NCI-H1417 (cell line): Measurements from ENCODE around the gene MRPL37.
"Not testable (repeated sequence)": the region's sequence is repeated elsewhere in the genome, so short reads cannot be mapped to it uniquely, and the experiment has no call there.

Source experiments
- DNase-seq, 3 experiments: peaks; one replicate each; lab custom pipeline; 2025; lab: John Stamatoyannopoulos, UW

MRPL37 gene

DNA sequence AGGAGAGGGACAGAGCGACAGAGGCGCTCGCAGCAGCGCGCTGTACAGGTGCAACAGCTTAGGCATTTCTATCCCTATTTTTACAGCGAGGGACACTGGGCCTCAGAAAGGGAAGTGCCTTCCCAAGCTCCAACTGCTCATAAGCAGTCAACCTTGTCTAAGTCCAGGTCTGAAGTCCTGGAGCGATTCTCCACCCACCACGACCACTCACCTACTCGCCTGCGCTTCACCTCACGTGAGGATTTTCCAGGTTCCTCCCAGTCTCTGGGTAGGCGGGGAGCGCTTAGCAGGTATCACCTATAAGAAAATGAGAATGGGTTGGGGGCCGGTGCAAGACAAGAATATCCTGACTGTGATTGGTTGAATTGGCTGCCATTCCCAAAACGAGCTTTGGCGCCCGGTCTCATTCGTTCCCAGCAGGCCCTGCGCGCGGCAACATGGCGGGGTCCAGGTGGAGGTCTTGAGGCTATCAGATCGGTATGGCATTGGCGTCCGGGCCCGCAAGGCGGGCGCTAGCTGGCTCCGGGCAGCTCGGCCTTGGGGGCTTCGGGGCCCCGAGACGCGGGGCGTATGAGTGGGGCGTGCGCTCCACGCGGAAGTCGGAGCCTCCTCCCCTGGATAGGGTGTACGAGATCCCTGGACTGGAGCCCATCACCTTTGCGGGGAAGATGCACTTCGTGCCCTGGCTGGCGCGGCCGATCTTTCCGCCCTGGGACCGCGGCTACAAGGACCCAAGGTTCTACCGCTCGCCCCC is at the start of gene MRPL37, which contains the start of gene CYB5RL:
TSS of gene MRPL37 (plus strand) at position 403 of the 754 bp plus-strand sequence. CDS start at position 480, 77 bp downstream.
TSS of gene CYB5RL (minus strand) at position 266 of the 754 bp plus-strand sequence. CDS start 4,414 bp downstream, outside the sequence.
- DNase-seq = peak; percentile 96 to 98 (median 98)

DNA sequence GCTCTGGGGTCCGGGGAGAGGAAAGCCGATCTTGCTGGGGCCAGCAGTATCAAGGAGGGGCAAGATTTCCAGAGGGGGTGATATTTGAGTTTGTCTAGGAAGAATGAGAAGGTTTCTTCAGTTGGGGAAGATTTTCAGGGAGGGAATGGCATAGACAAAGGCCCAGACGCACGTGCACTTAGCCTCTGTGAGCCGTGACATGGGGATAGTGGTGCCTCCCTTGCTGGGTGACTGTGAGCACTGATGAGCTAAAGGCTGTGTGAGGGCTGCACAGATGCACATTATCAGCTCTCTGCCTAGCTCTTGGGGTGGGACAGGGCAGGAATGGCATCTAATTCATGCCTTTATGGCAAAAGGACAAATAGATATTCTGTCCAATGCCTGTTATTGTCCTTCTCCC is 49.0 kb upstream of the MRPL37 start:
- DNase-seq = no peak

DNA sequence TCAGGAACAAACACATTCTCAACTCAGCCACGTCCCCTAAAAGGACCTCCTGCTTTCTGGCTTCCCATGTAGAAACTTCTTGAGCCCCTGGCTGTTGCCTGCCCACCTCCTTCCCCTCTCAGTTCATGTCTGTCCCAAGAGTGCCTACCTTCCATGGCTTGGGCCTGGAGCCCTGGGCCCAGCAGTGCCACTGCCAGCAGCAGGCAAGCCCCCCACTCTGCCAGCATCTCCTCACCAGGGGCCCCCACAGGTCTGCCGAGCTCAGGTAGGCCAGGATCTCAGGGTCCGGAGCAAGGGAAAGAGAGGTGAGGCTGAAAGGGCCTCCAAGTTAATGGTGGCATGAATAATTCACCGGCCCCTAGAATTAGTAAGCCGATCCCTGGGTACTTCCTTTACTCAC is 47.3 kb upstream of the MRPL37 start, which contains the start of gene CDCP2:
TSS of gene CDCP2 (minus strand) at position 305 of the 400 bp plus-strand sequence. CDS start at position 227, 78 bp downstream.
- DNase-seq = no peak

DNA sequence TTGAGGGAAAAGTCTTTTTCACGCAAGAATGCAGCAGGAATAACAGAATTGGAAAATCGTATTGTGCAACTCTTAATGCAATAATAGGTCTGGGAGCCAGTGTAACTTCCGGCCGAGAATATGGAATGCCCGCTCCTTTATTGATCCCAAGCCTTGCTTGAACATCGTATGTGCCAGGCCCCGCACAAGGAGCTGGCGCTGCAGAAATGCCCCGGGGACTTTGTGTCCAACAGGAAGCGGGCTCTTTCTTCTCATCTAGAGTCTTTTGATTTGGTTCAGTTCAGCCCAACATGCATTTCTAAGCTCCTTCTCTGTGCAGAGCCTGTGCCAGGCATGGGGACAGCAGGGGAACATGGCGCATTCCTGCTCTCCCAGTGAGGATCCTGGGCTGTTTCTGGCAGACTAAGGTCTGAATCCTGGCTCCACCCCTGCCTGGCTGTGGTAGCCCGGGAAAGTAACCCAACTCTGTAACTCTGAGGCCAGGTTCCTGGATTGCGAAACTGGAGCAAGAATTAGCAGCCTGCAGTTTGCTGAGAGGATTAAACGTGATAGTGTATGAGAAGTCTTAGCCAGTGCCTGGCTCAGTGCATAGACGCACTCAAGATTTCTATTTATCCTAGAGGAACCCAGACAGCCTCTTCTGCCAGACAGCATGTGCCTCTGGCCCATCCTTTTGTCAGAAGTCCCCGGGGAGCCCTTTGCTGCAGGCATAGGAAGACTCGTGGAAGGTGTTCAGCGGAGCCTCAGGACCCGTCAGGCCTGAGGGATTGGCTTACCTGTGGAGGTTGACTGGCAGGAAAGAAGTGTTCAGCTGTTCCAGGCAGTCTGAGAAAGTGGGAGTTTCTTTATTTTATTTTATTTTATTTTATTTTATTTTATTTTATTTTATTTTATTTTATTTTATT is 46.2 kb upstream of the MRPL37 start:
- DNase-seq = peak in 1 of 3 experiments; percentile 79

DNA sequence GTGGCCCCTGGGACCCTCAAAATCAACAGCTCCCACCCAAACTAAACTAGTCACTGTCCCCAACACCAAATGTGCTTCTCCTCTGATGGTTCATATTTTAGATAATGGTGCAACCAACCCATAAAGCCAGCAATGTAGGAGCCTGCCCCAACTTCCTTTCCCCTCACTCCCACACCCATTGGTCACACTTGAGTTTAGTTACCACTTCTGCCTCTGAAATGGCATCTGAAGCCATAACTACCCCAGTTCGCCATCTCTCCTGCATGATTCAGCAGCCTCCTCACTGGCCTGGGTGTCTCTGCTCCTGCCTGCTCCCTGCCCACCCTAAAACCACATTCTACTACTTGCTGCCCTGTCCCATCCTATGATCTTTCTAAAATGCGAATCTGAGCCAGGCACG is 43.8 kb upstream of the MRPL37 start:
- no peak for DNase-seq

DNA sequence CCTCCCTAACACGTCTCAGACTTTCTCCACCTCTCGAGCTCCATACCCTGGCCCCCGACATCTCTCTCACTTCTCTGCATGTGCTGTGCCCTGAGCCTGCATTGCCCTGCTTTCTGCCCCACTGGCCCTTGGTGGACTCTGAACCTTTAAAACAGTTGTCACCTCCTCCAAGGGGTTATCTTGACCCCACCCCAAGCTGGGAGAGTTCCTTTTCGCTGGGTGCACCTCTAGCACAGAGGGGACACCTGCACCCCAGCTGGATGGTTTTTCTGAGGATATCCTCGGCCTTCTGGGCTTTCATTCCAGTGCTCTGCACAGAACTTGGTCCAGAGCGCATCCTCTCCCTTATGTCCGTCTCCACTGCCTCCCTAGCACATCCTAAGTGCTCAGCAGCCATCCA is 43.0 kb upstream of the MRPL37 start:
- no peak for DNase-seq

DNA sequence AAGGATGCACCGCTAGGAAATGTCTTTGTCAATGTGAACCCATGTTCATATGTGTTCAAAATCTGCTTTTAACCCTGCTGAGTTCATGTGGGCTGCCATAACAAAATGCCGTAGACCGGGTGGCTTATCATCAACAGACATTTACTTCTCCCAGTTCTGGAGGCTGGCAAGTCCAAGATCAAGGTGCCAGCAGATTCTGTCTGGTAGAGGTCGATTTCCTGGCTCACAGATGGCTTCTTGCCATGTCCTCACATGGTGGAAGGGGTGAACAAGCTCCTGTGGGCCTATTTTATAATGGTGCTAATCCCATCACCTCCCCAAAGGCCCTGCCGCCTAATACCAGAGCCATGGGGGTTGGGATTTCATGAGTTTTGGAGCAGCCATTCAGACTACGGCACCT is 42.6 kb upstream of the MRPL37 start:
- no peak for DNase-seq

DNA sequence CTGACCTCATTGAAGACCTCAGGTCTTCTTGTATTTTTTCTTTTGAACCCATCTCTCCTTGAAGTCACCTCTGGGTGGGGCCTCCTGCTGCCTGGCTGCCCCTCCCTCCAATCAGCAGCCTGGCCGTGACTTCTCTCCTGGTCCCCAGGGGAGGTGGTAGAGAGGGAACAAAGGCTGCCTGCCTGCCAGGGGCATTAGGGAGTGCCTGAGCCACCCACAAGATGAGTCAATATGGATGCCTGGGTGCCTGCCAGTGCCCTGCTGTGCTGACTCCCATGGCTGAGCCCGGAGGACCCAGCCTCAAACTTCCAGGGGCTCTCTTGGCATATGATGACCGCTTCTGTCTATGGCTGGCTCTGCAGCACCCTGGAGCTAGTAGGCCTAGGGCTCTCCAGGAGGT is 41.9 kb upstream of the MRPL37 start:
- DNase-seq = no peak

DNA sequence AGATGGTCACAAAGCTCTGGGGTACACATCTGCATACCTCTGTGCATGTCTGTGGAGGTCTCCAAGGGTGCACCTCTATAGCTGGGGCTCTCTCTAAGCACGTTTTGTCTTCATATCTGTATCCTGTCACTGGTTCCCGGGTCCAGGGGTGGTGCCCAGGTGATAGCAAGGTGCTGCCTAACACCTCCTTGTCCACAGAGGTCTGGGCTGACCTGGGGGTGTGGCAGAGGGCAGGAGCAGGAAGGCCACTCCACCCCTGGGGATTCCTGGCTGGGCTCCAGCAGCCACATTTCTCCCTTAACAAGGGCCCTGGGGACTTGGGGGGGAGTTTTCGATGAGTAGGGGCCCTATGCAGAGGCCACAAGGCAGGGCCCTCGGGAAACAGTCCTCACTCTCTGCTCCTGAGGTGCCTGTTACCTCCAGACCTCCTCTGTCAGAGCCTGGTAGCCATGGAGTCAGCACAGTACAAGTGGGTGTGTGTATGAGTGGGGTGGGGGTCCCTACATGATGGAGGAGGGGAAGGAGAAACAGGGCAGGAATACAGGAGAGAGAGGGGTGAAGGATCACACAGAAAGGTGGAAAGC is 40.1 kb upstream of the MRPL37 start:
- no peak for DNase-seq

DNA sequence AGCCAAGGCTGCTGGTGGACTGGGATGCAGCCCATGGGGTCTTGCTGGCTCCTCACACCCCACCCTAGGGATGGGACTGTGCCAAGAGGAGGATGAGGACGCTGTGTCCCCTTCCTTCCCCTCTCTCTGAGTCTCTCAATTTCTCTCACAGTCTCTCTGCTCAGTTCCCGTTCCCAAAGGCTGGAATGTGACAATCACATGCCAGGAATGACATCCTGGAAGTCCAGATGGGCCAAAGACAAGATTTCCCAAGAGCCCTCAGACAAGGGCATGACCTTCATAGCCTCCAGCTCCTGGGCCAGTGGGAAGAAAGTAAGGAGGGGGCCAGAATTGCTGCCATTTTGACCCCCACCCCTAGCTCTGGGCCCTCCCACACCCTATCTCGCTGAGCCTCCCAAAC is 39.6 kb upstream of the MRPL37 start:
- no peak for DNase-seq

DNA sequence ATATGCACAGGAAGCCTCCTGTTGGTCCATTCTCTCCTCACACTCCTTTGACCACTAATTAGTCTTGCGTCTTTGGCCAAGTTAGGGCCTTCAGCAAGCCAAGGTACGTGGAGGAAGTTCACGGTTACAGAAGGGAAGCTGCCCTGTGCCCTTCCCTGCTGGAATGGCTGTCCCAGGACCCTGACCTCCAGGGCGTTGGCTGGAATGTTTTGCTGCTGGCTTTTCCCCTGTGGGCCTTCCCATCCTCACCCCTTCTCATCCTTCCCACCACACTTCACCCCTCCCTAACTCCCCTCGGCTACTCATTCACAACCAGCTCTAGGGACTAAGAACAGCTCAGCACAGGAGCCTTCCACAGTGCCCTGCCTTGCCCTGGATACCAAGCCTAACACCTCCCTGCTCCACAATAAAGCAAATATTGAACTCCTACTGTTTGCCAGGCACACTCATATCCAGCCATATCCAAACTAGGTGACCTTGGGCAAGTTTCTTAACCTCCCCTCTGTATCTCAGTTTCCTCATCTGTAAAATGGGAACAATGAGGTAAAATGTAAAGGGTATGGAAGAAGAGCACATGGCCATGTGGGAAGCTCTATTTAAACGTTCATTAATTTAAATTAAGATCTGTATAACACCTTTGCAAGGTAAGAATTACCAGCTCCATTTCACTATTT is 38.3 kb upstream of the MRPL37 start:
- no peak for DNase-seq

DNA sequence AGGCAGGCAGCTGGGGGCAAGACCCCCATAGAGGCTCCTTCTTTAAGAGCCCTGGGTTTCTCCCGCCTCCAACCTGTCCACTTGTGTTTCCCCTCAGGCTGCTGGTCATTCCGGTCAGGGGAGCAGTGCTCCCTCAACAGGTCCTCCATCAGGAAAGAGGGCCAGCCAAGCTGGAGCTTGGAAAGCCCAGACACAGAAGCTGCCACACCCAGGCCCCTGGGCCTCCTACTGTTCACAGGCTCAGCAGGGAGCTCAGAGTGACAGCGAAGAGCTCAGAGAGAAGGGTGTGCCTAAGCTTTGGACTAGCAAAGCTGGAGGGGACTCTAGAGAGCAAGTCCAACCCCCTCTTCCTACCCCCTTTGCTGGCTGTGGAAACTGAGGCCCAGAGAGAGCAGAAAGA is 36.9 kb upstream of the MRPL37 start:
- DNase-seq = peak in 1 of 3 experiments; percentile 5

DNA sequence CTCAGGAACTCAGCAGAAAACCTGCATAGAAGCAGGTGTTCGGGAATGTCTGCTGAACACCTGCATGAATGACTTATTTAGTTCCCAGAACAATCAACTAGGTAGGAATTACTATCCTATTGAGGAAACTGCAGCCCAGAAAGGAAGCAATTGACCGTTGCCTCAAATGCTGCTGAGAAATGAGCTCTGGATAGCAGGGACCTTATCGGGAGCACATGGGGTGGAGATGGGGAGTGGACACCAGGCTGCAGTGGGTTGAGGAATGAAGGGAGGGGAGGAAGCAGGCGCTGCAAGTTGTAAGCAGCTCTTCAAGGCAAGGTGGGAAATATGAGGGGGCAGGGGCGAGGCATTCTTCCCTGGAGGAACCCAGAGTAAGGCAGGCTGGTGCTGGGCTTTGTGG is 36.4 kb upstream of the MRPL37 start:
- no peak for DNase-seq

DNA sequence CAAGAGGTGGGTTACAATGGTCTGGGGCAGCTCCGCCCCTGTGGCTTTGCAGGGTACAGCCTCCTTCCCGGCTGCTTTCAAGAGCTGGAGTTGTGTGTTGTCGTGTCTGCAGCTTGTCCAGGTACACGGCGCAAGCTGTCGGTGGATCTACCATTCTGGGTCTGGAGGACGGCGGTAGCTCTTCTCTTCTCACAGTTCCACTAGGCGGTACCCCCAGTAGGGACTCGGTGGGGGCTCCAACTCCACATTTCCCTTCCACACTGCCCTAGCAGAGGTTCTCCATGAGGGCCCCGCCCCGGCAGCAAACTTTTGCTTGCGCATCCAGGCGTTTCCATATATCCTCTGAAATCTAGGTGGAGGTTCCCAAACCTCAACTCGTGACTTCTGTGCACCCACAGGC is 34.8 kb upstream of the MRPL37 start:
- no peak for DNase-seq

DNA sequence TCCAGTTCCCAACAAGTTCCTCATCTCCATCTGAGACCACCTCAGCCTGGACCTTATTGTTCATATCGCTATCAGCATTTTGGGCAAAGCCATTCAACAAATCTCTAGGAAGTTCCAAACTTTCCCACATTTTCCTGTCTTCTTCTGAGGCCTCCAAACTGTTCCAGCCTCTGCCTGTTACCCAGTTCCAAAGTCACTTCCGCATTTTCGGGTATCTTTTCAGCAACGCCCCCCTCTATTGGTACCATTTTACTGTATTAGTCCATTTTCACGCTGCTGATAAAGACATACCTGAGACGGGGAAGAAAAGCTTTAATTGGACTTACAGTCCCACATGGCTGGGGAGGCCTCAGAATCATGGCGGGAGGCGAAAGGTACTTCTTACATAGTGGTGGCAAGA is 33.6 kb upstream of the MRPL37 start:
- DNase-seq = not testable (repeated sequence)

DNA sequence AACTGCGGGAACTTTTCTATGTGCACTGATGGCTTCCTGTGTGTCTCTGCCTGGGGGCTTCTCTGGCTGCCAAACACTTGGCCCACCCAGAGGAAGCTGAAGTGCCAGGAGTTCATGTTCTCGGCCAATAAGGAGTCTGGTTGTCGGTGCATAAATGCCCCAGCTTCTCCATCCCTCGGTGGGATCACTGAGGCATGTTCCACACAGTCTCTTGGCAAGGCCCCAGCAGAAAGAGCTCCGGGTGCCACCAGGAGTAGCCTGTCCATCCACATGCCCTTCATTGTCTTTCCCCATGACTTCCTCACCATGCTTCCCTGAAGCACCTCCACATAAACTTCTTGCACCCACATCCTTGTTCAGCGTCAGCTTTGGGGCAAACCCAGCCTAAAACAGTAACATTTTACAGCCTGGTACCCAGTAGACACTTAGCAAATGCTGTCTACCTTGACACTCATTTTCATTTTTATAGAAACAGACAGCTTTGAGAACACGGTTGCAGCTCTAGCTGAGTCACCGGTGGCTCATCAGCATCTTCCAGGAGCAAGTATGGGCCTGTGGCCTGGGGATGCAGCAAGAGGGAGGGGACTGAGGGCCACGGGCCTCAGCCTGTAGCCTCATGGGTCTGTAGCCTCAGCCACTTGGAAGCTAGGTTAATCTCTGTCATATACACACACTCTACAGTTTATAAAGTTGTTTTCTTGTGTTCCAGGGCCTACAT is 32.4 kb upstream of the MRPL37 start:
- DNase-seq = no peak

DNA sequence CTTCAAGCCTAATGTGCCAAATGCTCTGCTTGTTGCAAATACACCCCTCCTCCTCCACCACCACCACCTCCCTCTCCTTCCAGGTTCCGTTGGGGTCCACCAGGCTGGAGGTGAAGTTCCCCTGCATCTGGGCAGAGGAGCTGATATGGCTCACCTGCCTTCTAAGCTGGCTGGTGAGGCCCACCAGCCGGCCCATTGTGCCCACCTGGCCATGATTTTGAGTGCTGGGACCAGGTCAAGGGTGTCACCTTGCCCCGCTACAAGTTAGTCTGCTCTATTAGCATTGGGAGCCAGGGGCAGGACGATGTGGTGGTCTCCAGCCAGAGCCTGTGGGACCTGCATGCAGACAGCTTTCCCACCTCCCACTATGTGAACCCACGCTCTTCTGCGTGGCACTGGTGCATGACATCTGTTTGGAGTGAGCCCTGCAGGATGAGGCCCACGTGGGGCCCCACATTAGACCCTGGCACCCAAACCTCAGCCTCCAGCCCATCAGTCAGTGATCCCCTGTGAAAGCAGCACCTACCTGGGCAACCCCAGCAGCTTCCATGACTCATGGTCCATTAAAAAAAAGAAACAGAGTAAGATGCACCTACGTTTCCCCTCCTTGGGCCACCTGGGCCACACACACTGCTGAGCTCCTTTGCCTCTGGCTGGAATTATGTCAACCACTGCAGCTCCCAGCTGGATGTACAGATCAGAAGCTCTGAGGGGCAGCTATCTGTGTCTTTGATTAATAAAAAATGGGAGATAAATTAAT is 31.6 kb upstream of the MRPL37 start:
- no peak for DNase-seq

DNA sequence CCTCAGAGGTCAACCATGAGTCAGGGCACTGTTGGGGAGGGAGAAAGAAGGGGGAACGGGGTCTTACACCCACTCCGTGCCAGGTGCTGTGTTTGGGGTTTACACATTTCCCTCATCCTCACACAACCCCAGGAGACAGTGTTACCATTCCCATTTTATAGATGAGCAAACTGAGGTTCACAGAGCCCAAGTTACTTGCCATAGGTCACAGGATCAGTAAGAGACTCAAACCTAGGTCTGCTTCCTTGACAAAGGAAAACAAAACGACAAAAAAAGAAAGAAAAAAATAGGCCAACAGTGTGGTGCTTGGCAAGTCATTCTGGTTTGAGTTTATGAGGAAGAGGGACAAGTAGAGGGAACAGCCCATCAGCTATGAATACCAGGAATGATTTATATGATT is 30.9 kb upstream of the MRPL37 start:
- DNase-seq = no peak

DNA sequence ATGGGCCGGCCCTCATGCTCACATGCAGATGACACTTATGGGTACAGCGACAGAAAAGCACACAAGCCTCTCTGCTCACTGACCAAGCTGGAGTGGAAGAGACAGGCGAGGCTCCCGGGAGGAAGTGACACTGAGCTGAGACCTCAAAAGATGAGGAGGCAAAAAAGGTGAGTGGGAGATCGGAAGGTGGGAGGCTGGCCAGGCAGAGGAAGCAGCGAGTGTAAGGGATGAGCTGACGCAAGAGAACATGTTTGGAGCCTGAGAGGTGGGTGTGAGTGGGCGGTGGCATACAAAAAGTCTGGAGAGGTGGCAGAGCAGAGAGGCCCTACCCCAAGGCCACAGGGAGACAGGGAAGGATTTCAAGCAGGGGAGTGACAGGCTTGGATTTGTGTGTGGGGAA is 29.0 kb upstream of the MRPL37 start:
- DNase-seq = no peak

DNA sequence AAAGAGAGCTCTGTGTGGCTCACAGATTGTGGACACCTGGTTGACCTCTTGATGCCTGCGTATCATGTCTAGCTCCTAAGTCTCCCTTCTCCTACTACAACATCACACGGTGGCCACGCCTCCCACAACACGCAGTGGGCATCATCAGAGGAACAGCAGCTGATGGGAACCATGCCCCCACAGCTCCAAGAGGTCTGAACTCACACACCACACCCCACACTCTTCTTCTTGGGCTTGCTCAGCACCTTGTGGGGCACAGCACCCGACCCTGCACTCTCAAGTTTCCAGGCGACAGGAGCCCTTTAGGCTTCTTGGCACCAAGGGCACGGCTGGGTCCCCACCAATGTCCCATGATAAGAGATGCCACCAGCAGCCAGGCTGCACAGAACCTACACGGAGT is 28.4 kb upstream of the MRPL37 start:
- no peak for DNase-seq
